ENCODE measurements around the gene FOXC1.

The FOXC1 gene

DNA sequence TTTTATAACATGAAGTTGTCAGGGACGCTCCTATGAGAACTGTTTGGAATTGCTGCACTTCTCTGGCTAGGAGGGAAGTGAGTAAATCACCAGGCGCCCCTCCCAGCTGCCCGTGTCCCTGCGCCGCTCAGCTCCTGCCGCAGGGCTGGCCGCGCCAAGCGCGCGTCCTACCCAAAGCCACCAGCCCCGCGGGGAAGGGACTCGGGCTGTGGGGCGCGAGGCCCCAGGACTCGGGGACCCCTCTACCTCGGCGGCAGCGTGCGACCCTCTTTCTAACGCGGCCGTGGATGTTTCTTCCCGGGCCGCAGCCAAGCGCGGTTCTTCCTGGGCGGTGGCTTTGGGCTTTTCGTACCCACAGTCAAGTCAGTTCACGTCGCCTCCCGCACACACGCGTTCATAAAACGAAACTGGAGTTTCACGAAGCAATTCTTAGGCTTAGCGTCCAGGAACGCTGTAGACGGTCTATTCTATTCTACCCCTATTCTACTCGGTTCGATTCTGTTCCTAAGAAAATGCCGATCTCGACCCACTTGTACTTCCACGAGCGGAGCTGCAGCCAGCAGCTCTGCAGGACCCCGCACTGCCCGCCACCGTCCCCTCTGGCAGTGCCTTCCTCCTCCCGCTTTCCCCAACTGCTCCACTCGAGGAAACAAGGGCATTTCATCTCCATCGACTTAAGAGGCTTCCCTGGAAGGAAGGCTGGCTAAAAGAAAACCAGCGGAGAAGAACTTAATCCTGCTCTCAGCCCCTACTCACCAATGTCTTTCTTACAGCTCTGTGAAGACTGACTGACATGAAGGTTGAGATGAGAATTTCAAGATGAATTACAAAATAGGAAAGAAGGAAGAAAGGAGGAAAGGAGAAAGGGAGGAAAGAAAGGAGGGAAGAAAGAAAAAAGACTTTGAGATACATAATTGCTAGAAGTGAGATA is 15.4 kb downstream of the FOXC1 start:
- DNase-seq = no peak

DNA sequence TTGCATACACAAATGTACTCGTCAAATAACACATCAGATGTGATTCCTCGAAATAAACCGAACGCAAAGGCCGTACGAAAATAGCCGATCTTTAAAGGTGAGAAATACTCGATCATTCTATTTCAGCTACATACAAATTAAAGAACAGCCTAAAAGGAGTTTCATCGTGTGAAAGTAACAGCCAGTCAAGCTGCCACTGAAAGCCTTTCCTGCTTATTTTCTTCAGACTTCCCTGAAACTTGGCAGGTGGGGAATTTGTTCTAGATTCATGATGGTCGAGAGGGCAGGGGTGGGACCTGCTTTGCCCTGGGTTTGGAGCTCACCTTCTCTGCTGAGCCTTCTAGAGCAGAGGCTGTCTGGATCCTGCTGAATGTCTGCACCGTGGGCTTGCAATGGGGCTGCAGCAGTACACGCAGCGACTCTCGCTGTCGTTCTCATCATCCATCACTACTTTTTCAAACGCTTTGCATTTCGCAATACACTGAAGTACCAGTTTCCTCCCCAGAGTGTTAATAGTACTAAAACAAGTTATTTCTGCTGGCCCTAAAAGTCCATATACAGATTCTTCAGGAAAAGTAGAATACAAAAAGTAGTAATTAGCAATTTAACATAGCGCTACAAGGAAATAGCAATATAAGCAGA is 16.2 kb downstream of the FOXC1 start:
- no peak for DNase-seq

DNA sequence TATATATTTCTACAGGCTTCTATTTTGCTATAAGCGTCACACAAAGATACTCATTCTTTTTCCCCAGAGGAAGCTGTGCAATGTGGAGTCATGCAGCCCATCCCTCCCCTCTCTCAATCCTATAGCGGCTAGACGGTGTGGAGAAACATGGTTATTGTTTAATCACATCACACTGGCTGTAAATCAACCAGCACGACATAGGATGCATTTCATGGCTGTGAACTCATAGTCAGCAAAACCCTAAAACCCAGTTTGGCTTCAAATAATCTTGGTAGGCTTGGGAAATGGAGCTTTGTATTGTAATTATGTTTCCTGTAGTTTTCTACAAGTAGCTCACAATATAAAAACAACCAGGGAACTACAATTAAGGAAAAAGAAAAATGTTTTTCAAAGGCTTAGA is 16.8 kb downstream of the FOXC1 start:
- no peak for DNase-seq

GRCh38 chr6:1627827-1628560 is 18.3 kb downstream of the FOXC1 start:
- DNase-seq = no peak

DNA sequence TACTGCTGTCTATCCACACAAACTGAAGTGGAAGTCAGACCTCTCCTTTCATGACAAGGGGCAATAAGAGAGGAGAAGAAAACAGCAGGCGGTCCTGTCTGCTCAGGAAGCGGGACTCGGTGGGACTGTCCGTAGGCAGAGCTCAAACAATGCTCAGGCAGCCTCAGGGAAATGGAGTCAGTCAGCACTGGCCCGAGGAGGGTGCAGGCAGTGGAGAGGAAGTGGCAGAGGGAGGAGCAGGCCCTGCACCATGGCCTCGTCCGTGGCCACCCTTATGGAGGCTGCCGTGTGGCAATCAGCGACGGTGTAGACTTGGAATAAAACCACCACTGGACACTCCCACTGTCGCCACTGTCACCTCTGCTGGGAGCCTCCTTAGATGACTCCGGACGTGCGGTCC is 19.6 kb downstream of the FOXC1 start:
- no peak for DNase-seq

GRCh38 chr6:1630212-1630770 is 20.6 kb downstream of the FOXC1 start:
- no peak for DNase-seq

GRCh38 chr6:1630771-1631217 is 21.1 kb downstream of the FOXC1 start:
- DNase-seq = no peak

DNA sequence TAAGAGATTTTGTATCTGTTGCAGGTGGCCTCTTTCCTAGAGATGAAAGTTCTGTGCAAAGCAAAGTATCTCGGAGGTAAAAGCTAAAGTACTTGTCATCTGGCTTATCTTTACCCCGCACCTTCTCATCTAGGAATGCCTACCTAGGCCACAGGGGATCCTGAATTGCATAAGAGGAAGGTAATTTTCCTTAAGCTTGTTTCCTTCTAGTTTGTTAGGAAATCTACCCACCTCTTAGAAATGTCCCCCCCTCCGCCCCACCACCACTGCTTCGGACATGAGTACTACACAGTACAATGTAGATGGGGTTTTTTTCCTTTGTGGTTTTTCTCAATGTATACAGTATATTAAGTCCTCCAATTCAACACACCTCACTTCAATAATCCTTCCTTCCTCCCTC is 21.5 kb downstream of the FOXC1 start:
- DNase-seq = no peak

DNA sequence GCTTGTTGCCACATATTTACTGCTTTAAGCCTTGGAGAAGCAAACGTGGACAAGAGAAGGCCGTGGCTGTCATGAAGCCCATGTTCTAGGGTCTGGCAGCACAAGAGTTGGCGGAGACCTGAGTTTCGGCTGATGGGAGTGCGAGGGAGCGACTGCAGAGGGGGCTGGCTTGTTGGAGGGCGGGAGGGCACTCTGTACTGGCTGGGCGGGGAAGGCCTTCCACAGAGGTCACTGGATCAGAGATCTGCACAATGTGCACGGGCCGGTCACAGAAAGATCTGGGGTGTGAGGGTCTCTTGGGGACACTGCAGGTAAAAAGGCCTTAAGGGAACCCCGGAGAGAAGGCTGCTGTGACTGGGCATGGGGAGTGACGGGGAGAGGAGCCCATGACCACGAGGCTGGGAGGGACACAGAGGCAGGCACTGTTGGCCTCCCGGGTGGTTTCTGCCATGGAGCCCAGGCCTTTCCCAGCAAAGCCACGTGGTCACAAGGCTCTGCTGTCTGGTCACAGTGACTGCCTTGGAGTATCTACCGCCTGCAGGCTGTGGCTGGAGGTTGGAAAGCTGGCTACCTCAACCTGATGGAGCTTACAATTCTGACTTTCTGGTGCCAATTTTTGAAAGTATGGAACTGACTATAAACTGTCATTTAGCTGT is 23.8 kb downstream of the FOXC1 start:
- no peak for DNase-seq

- no peak for DNase-seq
These were observed 24.4 kb downstream of the FOXC1 start for GRCh38 chr6:1634081-1634480.

DNA sequence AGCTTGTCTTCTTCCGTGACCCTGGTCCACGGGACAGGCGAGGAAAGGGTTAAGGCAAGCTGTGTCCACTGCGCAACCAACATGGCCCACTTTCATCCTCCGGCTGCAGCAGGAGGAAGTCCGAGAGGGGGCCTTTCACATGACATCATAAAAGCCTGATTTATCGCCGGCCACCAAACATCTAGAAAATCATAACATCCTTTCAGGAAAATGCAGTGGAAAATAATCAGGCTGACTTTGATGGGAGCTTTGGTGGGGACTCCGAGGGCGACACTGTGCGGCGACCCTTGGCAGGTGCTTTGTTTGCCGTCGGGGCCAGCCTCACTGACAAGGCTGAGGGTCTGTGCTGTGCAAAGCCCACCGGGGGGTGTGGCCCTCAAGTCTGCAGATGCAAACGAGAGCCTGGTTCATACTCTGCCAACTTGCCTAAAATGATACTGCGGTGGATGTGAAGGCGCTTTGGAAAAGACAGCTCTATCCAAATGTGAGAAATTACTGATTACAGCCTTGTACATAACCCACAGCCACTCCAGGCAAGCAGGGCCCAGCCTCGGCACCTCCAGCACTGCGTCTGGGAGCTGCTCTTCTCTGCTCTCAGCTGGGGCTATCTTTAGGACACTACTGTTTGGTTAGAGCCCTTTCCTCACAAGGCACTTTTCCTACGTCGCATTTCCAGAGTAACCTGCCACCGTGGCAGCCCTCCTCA is 25.7 kb downstream of the FOXC1 start:
- no peak for DNase-seq

GRCh38 chr6:1636272-1636825 is 26.6 kb downstream of the FOXC1 start:
- DNase-seq = no peak

DNA sequence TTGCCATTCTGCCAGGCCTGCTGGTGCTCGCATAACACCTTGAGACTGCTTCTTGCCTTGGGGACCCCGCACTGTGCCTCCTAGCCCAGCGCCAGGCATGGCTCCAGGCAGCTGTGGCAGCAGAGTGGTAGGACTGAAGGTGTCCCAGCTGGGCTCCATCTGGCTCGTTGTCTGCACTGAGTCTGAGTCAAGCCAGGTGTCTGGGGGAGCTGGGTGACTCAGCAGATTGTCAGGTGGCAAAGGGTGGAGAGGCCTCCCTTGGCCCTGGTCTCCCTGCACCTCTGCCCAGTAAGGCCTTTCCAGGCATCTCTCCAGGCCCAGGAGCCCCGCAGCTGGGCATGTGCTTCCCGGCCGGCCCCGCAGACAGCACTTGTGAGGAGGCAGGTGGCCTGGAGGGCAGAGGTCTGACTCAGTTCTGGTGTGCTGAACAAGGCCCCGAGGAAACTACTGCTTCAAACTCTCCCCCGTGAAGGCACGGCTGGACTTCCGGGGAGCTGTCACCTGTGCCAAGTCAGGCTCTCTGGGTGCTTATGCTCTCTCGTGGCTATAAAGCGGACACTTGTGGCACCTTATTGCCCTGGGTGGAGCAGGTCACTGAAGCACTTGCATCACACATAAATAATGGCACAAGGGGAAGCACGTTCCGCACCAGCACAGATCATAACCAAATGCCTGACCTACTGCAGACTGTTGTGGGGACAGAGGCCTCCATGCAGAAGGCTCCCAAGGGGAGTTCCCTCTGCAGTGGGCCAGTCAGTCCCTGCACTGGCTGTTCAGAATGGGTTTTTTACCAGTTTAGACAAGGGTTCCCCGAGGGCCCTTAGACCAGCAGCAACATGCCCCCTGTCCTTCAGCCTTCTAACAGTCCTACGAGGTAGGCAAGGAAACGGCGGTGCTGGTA is 27.5 kb downstream of the FOXC1 start:
- DNase-seq = no peak

GRCh38 chr6:1639430-1639829 is 29.7 kb downstream of the FOXC1 start:
- DNase-seq = no peak

- no peak for DNase-seq
These were observed 30.8 kb downstream of the FOXC1 start for GRCh38 chr6:1640476-1640875.

GRCh38 chr6:1641343-1641885 is 31.7 kb downstream of the FOXC1 start:
- DNase-seq = no peak

DNA sequence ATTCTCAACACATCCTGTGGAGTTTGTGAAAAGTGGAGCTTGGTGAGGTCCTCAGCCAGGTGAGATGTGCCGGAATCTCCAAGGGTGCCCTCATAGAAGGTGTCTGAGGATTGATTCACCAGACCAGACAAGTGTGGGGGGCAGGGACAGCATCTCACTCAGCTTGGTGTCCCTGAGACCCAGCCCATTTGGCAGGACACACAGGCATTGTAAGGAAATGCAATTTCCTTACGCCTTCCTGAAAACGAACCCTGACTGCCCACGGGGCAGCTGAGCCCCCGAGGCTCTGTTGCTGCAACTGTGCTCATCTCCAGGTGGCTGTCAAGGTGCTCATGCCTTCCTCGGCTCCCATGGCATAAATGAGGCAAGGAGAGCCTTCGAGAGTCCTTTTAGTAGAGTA is 33.4 kb downstream of the FOXC1 start:
- DNase-seq = no peak

- DNase-seq = no peak
These were observed 34.2 kb downstream of the FOXC1 start for GRCh38 chr6:1643830-1644445.

DNA sequence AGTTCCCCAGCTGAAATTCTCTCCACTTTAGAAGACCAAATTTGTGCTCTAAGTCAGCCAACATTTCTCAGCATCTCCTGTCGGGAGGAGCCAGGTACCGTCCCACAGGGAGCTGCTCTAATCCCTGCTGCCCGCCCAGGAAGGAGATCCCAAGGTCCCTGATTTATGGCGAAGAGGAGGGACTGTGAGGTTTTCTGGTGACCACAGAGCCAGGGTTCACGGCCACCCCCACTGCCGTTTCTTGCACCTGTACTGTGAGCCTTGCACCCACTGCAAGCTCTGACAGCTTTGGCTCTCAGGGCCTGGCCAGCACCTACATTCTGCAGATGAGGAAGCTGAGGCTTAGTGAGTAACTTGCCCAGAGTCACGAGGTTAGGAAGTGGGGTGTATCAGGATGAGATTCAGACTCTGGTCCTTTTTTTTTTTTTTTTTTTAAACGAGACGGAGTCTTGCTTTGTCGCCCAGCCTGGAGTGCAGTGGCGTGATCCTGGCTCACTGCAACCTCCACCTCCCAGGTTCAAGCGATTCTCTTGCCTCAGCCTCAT is 34.9 kb downstream of the FOXC1 start:
- no peak for DNase-seq
